ENCODE results near the gene ZNF691.

DNA sequence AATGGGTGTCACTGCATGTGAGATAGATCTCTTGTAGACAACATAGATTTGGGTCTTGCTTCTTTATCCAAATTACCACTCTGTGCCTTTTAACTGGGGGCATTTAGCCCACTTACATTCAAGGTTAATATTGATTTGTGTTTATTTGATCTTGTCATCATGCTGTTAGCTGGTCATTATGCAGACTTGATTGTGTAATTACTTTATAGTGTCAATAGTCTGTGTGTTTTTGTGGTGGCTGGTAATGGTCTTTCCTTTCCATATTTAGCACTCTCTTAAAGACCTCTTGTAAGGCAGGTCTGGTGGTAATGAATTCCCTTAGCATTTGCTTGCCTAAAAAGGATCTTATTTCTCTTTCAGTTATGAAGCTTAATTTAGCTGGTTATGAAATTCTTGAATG, 29.6 kb downstream of the ZNF691 start:
- TF ChIP-seq, protein P1, sequence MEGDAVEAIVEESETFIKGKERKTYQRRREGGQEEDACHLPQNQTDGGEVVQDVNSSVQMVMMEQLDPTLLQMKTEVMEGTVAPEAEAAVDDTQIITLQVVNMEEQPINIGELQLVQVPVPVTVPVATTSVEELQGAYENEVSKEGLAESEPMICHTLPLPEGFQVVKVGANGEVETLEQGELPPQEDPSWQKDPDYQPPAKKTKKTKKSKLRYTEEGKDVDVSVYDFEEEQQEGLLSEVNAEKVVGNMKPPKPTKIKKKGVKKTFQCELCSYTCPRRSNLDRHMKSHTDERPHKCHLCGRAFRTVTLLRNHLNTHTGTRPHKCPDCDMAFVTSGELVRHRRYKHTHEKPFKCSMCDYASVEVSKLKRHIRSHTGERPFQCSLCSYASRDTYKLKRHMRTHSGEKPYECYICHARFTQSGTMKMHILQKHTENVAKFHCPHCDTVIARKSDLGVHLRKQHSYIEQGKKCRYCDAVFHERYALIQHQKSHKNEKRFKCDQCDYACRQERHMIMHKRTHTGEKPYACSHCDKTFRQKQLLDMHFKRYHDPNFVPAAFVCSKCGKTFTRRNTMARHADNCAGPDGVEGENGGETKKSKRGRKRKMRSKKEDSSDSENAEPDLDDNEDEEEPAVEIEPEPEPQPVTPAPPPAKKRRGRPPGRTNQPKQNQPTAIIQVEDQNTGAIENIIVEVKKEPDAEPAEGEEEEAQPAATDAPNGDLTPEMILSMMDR (IDR thresholded peaks at IDR 0.05): no peak
- no peak for TF ChIP-seq POLR2A (IDR thresholded peaks at IDR 0.05)

All from esophagus squamous epithelium (tissue), 4 donors.